PC-9 (cell line): ENCODE results near the gene DNA2. TPM values are rescaled to one million over a fixed set of nuclear protein-coding genes. Genes with fewer than 3 reads are reported as not detected.

ENCODE experiments used
- BruUV-seq: library from RNA; stranded (reverse); fragments of 400-500 nt; replicated peaks from 2 replicates; lab custom pipeline; 2021; lab: Mats Ljungman, UMichigan
- CTCF ChIA-PET: fragments of 300-600 bp; sonication (Branson Sonifier 250); formaldehyde crosslinking; loops from one replicate; lab custom pipeline; 2022; ENCODE audit warnings: antibody characterized with exemption; lab: Charles Lee
- POLR2A ChIA-PET: fragments of 300-600 bp; sonication (Branson Sonifier 250); formaldehyde crosslinking; loops from one replicate; lab custom pipeline; 2022; ENCODE audit warnings: antibody characterized with exemption; ENCODE audit not compliant: unreplicated experiment; lab: Charles Lee
- DNase-seq, 2 experiments: peaks; one replicate each; pipeline versions ENCODE4 v3.0.0 to v3.0.0-alpha.2; 2015 to 2022; ENCODE audit warnings: mixed read lengths in 1 of 2
- H2AFZ ChIP-seq: fragments of 200-600 bp; sonication (generic); 2 replicates; pipeline ENCODE4 v1.8.1; 2017; ENCODE audit warnings: antibody characterized with exemption
- H3F3A ChIP-seq: fragments of 200-600 bp; sonication (generic); 2 replicates; pipeline ENCODE4 v1.8.1; 2017; ENCODE audit warnings: antibody characterized with exemption, mild to moderate bottlenecking, low read depth; ENCODE audit not compliant: insufficient read depth
- H3K27ac ChIP-seq: fragments of 200-600 bp; sonication (generic); 2 replicates; pipeline ENCODE4 v1.6.1; 2016; ENCODE audit warnings: mixed run types
- H3K27me3 ChIP-seq: fragments of 200-600 bp; sonication (generic); 2 replicates; pipeline ENCODE4 v1.6.1; 2016; ENCODE audit warnings: low read depth, mixed run types; ENCODE audit not compliant: insufficient read depth
- H3K36me3 ChIP-seq: fragments of 200-600 bp; sonication (generic); 2 replicates; pipeline ENCODE4 v1.6.1; 2016; ENCODE audit warnings: low read depth, mixed run types
- H3K4me1 ChIP-seq: fragments of 200-600 bp; sonication (generic); replicated peaks from 2 replicates; pipeline ENCODE4 v1.6.1; 2016; ENCODE audit warnings: mixed run types; ENCODE audit not compliant: insufficient read depth
- H3K4me2 ChIP-seq: fragments of 200-600 bp; sonication (generic); 2 replicates; pipeline ENCODE4 v1.6.1; 2017; ENCODE audit warnings: mixed run types
- H3K4me3 ChIP-seq: fragments of 200-600 bp; sonication (generic); 2 replicates; pipeline ENCODE4 v1.6.1; 2016; ENCODE audit warnings: mixed run types
- H3K79me2 ChIP-seq: fragments of 200-600 bp; sonication (generic); 2 replicates; pipeline ENCODE4 v1.6.1; 2017; ENCODE audit warnings: low read depth, mixed run types
- H3K9me2 ChIP-seq: fragments of 200-600 bp; sonication (generic); 2 replicates; pipeline ENCODE4 v1.8.1; 2017; ENCODE audit warnings: mild to moderate bottlenecking; ENCODE audit not compliant: insufficient read depth
- H3K9me3 ChIP-seq: fragments of 200-600 bp; sonication (generic); 2 replicates; pipeline ENCODE4 v1.8.1; 2016; ENCODE audit warnings: low read depth; ENCODE audit not compliant: insufficient read depth
- H4K20me1 ChIP-seq: fragments of 200-600 bp; sonication (generic); 2 replicates; pipeline ENCODE4 v1.8.1; 2017; ENCODE audit not compliant: insufficient read depth
- CTCF ChIP-seq: fragments of 200-600 bp; sonication (generic); conservative IDR thresholded peaks from 2 replicates; pipeline ENCODE4 v1.6.1; 2017; ENCODE audit warnings: mixed run types, antibody characterized with exemption, mild to moderate bottlenecking, moderate library complexity
- EZH2 ChIP-seq: fragments of 200-600 bp; sonication (generic); IDR thresholded peaks from 2 replicates; pipeline ENCODE4 v1.8.0; 2017; ENCODE audit warnings: antibody characterized with exemption, low read depth
- intact Hi-C: fragments of 100-400 bp; cut with micrococcal nuclease; formaldehyde crosslinking; loops from one replicate; pipeline ENCODE4 v1.10.0; 2022; ENCODE audit not compliant: unreplicated experiment
- total RNA-seq: library from RNA; stranded (reverse); gene quantifications from 2 replicates; pipeline ENCODE4 v1.2.3, GENCODE V29; 2021

DNA2 gene
- total RNA-seq, 1 experiment from 2014 or later = 33.4 TPM

GRCh38 chr10:68435803-68436202, 36.0 kb downstream of the DNA2 start:
- CTCF ChIA-PET = no interaction called here
- BruUV-seq = no TSS peak
- H3K4me1 ChIP-seq = no peaks in the 10 kb centered on the region
- no peaks in the 10 kb centered on the region for H3K9me3 ChIP-seq
- H3K79me2 ChIP-seq = no peaks in the 10 kb centered on the region
- intact Hi-C loops = no loop called here
- no peak for TF ChIP-seq CTCF
- no peak for TF ChIP-seq EZH2
- H3K9me2 ChIP-seq = no peaks in the 10 kb centered on the region
- POLR2A ChIA-PET = no interaction called here
- H3K4me2 ChIP-seq = no peak overlapping the region
- H3K27ac ChIP-seq = no peak overlapping the region
- H2AFZ ChIP-seq = no peak overlapping the region
- H3F3A ChIP-seq = no peaks in the 10 kb centered on the region
- H3K27me3 ChIP-seq = no peaks in the 10 kb centered on the region
- no peaks in the 10 kb centered on the region for H3K36me3 ChIP-seq
- no peak overlapping the region for H3K4me3 ChIP-seq
- H4K20me1 ChIP-seq = no peaks in the 10 kb centered on the region
- DNase-seq = no peak

- Histone ChIP-seq H4K20me1 (no peaks in the 10 kb centered on the region), H3K4me3 (no peak overlapping the region), H3K4me2 (no peak overlapping the region), H3F3A (no peaks in the 10 kb centered on the region; the same call in 1 of the 2 replicates), H3K9me2 (no peaks in the 10 kb centered on the region), H3K36me3 (no peaks in the 10 kb centered on the region), H3K9me3 (no peaks in the 10 kb centered on the region), H3K4me1 (no peaks in the 10 kb centered on the region), H3K79me2 (no peaks in the 10 kb centered on the region), H3K27me3 (no peaks in the 10 kb centered on the region), H3K27ac (no peak overlapping the region), H2AFZ (no peak overlapping the region)
- DNase-seq = no peak
- no peak for TF ChIP-seq EZH2
- no peak for TF ChIP-seq CTCF
- intact Hi-C loops = no loop called here
- ChIA-PET CTCF (no interaction called here), POLR2A (no interaction called here)
- no TSS peak for BruUV-seq
Measured at GRCh38 chr10:68434657-68435056, 37.1 kb downstream of the DNA2 start.

GRCh38 chr10:68428396-68429104, 43.2 kb downstream of the DNA2 start:
- CTCF ChIA-PET = no interaction called here
- no TSS peak for BruUV-seq
- H3K9me2 ChIP-seq = no peaks in the 10 kb centered on the region
- no peaks in the 10 kb centered on the region for H3K36me3 ChIP-seq
- no peaks in the 10 kb centered on the region for H3K27me3 ChIP-seq
- no peak overlapping the region for H2AFZ ChIP-seq
- no peaks in the 10 kb centered on the region for H3K79me2 ChIP-seq
- no peaks in the 10 kb centered on the region for H3K4me1 ChIP-seq
- H3K27ac ChIP-seq = no peak overlapping the region
- no peak overlapping the region for H3K4me3 ChIP-seq
- no peaks in the 10 kb centered on the region for H3K9me3 ChIP-seq
- peaks cover 6% of the 10 kb centered on the region for H3F3A ChIP-seq
- DNase-seq = no peak
- intact Hi-C loops = no loop called here
- POLR2A ChIA-PET = no interaction called here
- H3K4me2 ChIP-seq = no peak overlapping the region
- H4K20me1 ChIP-seq = no peaks in the 10 kb centered on the region
- TF ChIP-seq CTCF (no peak), EZH2 (no peak)
